Ovary (tissue), 3 donors: ENCODE results near the gene COL8A1.

ENCODE experiments used
- POLR2A ChIP-seq: fragments of 450-650 bp; IDR thresholded peaks from one replicate; pipeline ENCODE4 v1.6.1; 2017; ENCODE audit warnings: antibody characterized with exemption, mild to moderate bottlenecking, moderate library complexity
- TF ChIP-seq, protein P1 (sequence below), 3 donors: fragments of 450-650 bp in 2 of 3; fragments of 200-600 bp in 1 of 3; IDR thresholded peaks; one replicate each; pipeline versions ENCODE4 v1.5.1 to v1.8.0; 2016 to 2022; ENCODE audit warnings: antibody characterized with exemption in 3 of 3, mild to moderate bottlenecking in 1 of 3
- donor health status: DM: no; HTN: no; CAD: no.

DNA sequence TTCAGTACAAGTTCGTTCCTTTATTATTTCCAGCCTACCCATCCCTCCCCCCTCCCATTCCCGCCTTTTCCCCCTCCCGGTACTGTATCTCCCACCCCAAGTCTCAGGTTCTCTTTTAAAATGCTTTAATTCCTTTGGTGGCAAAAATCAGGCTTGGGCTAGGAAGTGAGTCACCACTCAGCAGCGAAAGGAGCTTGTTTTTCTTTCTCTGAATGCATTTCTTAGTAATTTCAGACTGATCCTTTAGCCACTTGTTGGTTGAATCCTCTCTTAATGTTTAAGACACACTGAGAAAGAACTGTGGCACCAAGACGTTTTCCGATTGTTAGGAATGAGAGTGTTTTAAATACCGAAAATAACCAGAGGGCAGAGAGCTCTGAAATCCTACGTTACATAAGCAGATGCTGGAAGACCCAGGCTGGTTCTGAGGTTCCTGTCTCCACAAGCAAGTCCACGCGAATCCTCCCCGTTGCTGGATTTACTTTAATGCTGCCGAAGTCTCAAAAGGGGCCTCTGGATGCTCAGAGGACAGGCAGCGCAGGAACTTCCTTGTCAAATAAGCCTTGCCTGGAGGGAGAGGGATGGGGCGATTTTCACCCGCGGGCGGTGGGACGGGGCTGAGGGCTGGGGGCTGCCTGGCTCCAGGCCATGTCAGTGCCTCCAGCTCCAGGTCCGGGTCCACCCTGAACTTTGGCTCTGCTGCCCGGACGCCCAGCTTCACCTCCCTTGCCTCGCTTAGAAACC lies 854 bp upstream of the COL8A1 start:
- TF ChIP-seq, protein P1, sequence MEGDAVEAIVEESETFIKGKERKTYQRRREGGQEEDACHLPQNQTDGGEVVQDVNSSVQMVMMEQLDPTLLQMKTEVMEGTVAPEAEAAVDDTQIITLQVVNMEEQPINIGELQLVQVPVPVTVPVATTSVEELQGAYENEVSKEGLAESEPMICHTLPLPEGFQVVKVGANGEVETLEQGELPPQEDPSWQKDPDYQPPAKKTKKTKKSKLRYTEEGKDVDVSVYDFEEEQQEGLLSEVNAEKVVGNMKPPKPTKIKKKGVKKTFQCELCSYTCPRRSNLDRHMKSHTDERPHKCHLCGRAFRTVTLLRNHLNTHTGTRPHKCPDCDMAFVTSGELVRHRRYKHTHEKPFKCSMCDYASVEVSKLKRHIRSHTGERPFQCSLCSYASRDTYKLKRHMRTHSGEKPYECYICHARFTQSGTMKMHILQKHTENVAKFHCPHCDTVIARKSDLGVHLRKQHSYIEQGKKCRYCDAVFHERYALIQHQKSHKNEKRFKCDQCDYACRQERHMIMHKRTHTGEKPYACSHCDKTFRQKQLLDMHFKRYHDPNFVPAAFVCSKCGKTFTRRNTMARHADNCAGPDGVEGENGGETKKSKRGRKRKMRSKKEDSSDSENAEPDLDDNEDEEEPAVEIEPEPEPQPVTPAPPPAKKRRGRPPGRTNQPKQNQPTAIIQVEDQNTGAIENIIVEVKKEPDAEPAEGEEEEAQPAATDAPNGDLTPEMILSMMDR (IDR thresholded peaks at IDR 0.05) = no peak
- TF ChIP-seq POLR2A = no peak
